NT2/D1 (cell line): ENCODE data around the gene ITGB2.
"Not testable (repeated sequence)": the region's sequence is repeated elsewhere in the genome, so short reads cannot be mapped to it uniquely, and the experiment has no call there.

Source experiments
- DNase-seq: peaks from one replicate; pipeline ENCODE4 v3.0.0-alpha.2; 2011; ENCODE audit warnings: low read depth, low spot score
- H3K27me3 ChIP-seq: 2 replicates; pipeline ENCODE4 v1.6.0; 2011; ENCODE audit warnings: mild to moderate bottlenecking; ENCODE audit not compliant: insufficient read length, insufficient read depth
- H3K36me3 ChIP-seq: 2 replicates; pipeline ENCODE4 v1.6.1; 2011; ENCODE audit warnings: mild to moderate bottlenecking, low read length, mixed read lengths; ENCODE audit not compliant: insufficient read depth, insufficient read length
- H3K4me1 ChIP-seq: 2 replicates; pipeline ENCODE4 v1.5.1; 2011; ENCODE audit not compliant: insufficient read depth, insufficient read length
- H3K4me3 ChIP-seq: 2 replicates; pipeline ENCODE4 v1.5.1; 2011; ENCODE audit warnings: low read depth; ENCODE audit not compliant: insufficient read length
- H3K9ac ChIP-seq: 2 replicates; pipeline ENCODE4 v1.6.0; 2011; ENCODE audit warnings: low read depth; ENCODE audit not compliant: insufficient read length
- H3K9me3 ChIP-seq: 2 replicates; pipeline ENCODE4 v1.5.1; 2011; ENCODE audit warnings: mild to moderate bottlenecking, low read length; ENCODE audit not compliant: insufficient read depth
- SUZ12 ChIP-seq: IDR thresholded peaks from 2 replicates; pipeline ENCODE4 v1.6.1; 2011; ENCODE audit not compliant: insufficient read length, insufficient read depth; ENCODE audit errors: extremely low read depth
- YY1 ChIP-seq: IDR thresholded peaks from 2 replicates; pipeline ENCODE4 v1.6.1; 2011; ENCODE audit not compliant: insufficient read length, insufficient read depth
- ZNF274 ChIP-seq: IDR thresholded peaks from 2 replicates; pipeline ENCODE4 v1.6.1; 2011; ENCODE audit warnings: mild to moderate bottlenecking, low read depth, low read length

The ITGB2 gene

GRCh38 chr21:44931137-44931500, 10.4 kb upstream of the ITGB2 start:
- H3K4me1 ChIP-seq: peaks cover 38% of the 10 kb centered on the region
- peak overlapping the region; percentile 81 for H3K9ac ChIP-seq
- no peak for DNase-seq
- peaks cover 12% of the 10 kb centered on the region for H3K36me3 ChIP-seq
- H3K4me3 ChIP-seq: peak overlapping the region; percentile 34
- TF ChIP-seq YY1 (no peak), SUZ12 (peak; percentile 97)
- peaks cover 71% of the 10 kb centered on the region for H3K27me3 ChIP-seq
- no peaks in the 10 kb centered on the region for H3K9me3 ChIP-seq

DNA sequence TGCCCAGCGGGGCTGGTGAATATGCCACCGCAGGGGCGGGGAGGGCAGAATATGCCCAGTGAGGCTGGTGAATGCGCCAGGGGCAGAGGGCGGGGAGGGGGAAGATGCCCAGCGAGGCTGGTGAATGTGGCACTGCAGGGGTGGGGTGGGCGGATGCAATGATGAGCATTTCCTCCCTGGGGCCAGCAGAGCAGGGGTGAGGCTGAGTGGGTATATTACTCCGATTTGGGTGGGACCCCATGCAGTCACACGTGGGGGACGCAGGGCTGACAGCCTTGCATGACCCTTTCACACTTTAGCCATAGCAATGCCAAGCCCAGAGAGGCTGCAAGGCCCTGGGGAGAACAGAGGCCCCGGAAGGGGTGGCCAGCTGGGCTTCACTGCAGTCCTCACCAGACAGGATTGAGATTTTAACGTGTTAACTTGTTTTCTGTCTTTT, 9.9 kb upstream of the ITGB2 start:
- Histone ChIP-seq H3K9ac (no peak overlapping the region), H3K4me1 (peaks cover 38% of the 10 kb centered on the region), H3K4me3 (no peak overlapping the region), H3K27me3 (peaks cover 71% of the 10 kb centered on the region), H3K9me3 (no peaks in the 10 kb centered on the region), H3K36me3 (peaks cover 10% of the 10 kb centered on the region)
- no peak for TF ChIP-seq YY1
- TF ChIP-seq ZNF274: no peak
- no peak for TF ChIP-seq SUZ12
- no peak for DNase-seq

DNA sequence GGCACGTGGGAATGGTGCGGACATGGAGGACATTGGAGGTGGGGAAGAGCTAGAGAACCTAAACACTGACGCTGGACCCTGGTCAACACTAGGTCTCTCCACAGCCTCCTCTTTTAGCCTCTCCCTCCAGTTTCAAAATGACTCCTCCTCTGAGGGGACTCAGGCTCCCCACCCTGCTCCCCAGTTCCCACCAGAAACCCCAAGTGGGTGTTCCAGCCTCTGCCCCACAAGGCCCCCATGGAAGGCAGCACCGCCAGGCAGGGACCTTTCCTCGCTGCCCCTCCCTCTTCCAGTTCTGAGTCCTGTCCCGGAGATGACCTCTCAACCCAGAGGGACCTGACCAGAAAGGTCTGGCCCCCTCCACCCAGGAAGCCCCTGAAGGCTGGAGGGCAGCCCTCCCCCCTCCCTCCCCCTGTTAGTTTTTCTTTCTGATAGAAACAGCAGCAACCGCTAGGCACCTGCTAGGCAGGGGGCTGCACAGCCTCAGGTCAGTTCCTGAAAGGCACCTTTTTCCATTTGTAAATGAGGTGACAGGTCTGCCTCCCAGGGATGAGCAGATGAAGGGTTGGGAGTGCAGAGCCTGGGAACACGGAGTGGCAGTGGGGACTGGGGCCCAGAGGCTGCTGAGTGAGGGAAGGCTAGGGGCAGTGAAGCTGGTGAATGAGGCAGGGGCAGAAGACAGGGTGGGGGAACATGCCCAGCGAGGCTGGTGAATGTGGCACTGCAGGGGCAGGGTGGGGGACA, 9.3 kb upstream of the ITGB2 start:
- H3K4me3 ChIP-seq: no peak overlapping the region
- H3K9ac ChIP-seq: peak overlapping the region; percentile 17
- H3K27me3 ChIP-seq: peaks cover 71% of the 10 kb centered on the region
- H3K4me1 ChIP-seq: peaks cover 38% of the 10 kb centered on the region
- peaks cover 8% of the 10 kb centered on the region for H3K36me3 ChIP-seq
- no peaks in the 10 kb centered on the region for H3K9me3 ChIP-seq
- no peak for DNase-seq
- TF ChIP-seq ZNF274 (no peak), YY1 (no peak), SUZ12 (no peak)

DNA sequence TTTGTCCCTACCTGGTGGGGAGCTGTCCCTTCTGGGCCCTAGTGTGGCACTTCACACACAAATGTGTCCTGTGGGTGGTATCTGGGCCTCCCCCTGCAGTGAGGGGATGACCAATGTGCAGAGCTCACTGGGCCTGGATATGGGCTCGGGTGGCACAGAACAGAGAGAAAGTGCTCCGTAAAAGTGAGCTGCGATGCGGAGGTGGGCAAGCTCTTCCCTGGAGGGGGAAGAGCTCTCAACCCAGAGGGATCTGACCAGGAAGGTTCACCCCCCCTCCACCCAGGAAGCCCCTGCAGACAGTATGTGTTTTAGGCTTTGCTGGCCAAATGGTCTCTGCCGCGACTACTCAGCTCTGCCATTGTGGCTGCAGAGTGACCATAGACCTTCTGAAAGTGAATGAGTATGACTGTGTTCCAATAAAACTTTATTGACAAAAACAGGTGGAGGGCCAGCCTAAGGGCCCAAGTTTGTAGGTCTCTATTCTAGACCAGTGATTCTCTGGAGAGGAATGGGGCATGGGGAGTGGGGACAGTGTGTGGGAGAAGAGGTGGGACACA, 8.6 kb upstream of the ITGB2 start:
- peaks cover 38% of the 10 kb centered on the region for H3K4me1 ChIP-seq
- no peak overlapping the region for H3K9ac ChIP-seq
- no peaks in the 10 kb centered on the region for H3K9me3 ChIP-seq
- no peak for DNase-seq
- H3K4me3 ChIP-seq: no peak overlapping the region
- peaks cover 8% of the 10 kb centered on the region for H3K36me3 ChIP-seq
- H3K27me3 ChIP-seq: peaks cover 70% of the 10 kb centered on the region
- no peak for TF ChIP-seq YY1
- no peak for TF ChIP-seq ZNF274
- TF ChIP-seq SUZ12: no peak

DNA sequence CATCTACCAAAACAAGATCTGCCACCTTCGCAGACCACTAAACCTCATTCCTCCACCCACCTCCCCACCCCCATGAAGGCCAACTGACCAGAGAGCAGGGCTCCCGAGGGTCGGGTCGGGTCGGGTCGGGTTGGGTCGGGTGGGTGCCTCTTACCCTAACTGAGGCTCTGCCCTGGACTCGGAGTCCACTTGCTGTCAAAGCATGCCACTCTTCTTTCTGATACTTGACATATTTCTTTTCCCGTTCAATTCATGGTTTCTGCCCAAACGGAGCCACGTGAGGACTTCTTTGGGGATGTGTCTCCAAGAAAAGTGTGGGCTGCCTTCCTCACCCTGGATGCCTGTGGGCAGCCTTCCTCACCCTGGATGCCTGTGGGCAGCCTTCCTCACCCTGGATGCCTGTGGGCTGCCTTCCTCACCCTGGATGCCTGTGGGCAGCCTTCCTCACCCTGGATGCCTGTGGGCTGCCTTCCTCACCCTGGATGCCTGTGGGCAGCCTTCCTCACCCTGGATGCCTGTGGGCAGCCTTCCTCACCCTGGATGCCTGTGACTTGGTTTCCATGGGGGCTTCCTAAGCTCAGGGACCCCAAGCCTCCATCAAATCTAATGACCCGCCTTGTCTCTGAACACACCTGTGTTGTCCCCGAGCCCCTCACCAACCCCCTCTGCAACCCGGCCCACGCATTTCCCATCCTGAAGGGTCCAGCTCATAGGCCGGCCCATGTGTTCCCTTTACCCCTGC, 8.0 kb upstream of the ITGB2 start:
- not testable (repeated sequence) for H3K4me3 ChIP-seq, DNase-seq, H3K36me3 ChIP-seq, H3K9me3 ChIP-seq, H3K9ac ChIP-seq
- H3K4me1 ChIP-seq: peaks cover 38% of the 10 kb centered on the region
- peaks cover 64% of the 10 kb centered on the region for H3K27me3 ChIP-seq

GRCh38 chr21:44927587-44928461, 7.1 kb upstream of the ITGB2 start:
- Histone ChIP-seq H3K4me3 (peak overlapping the region; percentile 25), H3K4me1 (peaks cover 38% of the 10 kb centered on the region), H3K36me3 (no peaks in the 10 kb centered on the region), H3K9ac (peak overlapping the region; percentile 73), H3K27me3 (peaks cover 55% of the 10 kb centered on the region), H3K9me3 (no peaks in the 10 kb centered on the region)
- DNase-seq: peak; percentile 36
- no peak for TF ChIP-seq ZNF274
- no peak for TF ChIP-seq SUZ12
- no peak for TF ChIP-seq YY1

- peaks cover 49% of the 10 kb centered on the region for H3K27me3 ChIP-seq
- no peaks in the 10 kb centered on the region for H3K9me3 ChIP-seq
- no peak overlapping the region for H3K9ac ChIP-seq
- DNase-seq: no peak
- H3K36me3 ChIP-seq: no peaks in the 10 kb centered on the region
- H3K4me3 ChIP-seq: no peak overlapping the region
- H3K4me1 ChIP-seq: peaks cover 38% of the 10 kb centered on the region
- TF ChIP-seq ZNF274 (no peak), SUZ12 (no peak)
Measured at GRCh38 chr21:44927259-44927586, 6.5 kb upstream of the ITGB2 start.
